Transverse colon (tissue), 4 donors: ENCODE measurements around the gene BTBD19.

Experiments used
- EP300 ChIP-seq: sonication (generic); formaldehyde crosslinking; IDR thresholded peaks from one replicate; pipeline ENCODE4 v1.6.1; 2017; ENCODE audit warnings: antibody characterized with exemption, low read depth
- POLR2A ChIP-seq: fragments of 450-650 bp; IDR thresholded peaks from one replicate; pipeline ENCODE4 v1.6.1; 2016; ENCODE audit warnings: antibody characterized with exemption, mild to moderate bottlenecking, moderate library complexity
- POLR2AphosphoS5 ChIP-seq, 3 donors: sonication (generic); formaldehyde crosslinking; IDR thresholded peaks; one replicate each; pipeline ENCODE4 v1.6.1; 2016; ENCODE audit warnings: antibody characterized with exemption in 3 of 3
- TF ChIP-seq, protein P1 (sequence below), 5 experiments: fragments of 200-600 bp in 3 of 5; fragments of 450-650 bp in 2 of 5; sonication (generic) in 3 of 5; IDR thresholded peaks; 1 replicate in 2 of 5; 2 replicates in 3 of 5; pipeline ENCODE4 v1.5.1; 2016 to 2017; ENCODE audit warnings: antibody characterized with exemption in 5 of 5, inconsistent platforms in 3 of 5, mild to moderate bottlenecking in 2 of 5, moderate library complexity in 1 of 5

- TF ChIP-seq, protein P1, sequence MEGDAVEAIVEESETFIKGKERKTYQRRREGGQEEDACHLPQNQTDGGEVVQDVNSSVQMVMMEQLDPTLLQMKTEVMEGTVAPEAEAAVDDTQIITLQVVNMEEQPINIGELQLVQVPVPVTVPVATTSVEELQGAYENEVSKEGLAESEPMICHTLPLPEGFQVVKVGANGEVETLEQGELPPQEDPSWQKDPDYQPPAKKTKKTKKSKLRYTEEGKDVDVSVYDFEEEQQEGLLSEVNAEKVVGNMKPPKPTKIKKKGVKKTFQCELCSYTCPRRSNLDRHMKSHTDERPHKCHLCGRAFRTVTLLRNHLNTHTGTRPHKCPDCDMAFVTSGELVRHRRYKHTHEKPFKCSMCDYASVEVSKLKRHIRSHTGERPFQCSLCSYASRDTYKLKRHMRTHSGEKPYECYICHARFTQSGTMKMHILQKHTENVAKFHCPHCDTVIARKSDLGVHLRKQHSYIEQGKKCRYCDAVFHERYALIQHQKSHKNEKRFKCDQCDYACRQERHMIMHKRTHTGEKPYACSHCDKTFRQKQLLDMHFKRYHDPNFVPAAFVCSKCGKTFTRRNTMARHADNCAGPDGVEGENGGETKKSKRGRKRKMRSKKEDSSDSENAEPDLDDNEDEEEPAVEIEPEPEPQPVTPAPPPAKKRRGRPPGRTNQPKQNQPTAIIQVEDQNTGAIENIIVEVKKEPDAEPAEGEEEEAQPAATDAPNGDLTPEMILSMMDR (IDR thresholded peaks at IDR 0.05) = no peak
- TF ChIP-seq EP300 (no peak), POLR2AphosphoS5 (IDR thresholded peaks at IDR 0.05) (no peak), POLR2A (no peak)
These were observed 12.3 kb downstream of the BTBD19 start for GRCh38 chr1:44820328-44821239.
